ENCODE results near the gene GRM7. TPM values are rescaled to one million over a fixed set of nuclear protein-coding genes. Genes with fewer than 3 reads are reported as not detected.

GRM7 gene
- total and polyA plus RNA-seq, 2 of the 4 experiments (the other 2 are of a cell fraction), result not detected

DNA sequence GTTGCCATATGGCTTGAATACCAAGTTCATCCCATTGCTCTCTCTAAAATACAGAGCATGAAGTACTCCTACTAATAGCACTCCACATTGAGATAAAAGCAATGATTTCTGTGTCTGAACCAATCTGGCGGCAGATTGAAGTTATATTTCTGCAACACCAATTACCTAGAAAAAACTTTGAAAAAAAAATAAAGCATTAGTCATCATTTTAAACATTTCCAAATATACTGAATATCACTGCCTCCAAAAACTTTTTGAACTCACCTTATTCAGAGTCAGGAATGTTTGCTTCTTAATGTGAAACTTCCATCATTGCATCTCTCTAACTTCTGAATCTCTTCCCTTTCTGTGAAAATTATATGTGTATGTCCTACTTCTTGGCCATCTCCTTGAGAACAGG is 540.5 kb downstream of the GRM7 start:
- CTCF ChIA-PET, result no interaction called here
- no CpG with 5 or more reads among the region's 1 CpG for WGBS, 2 experiments (ENCODE audit: extremely low coverage in 2 of 2, insufficient read length in 1 of 2)
- Histone ChIP-seq H2BK5ac (ENCODE audit: low read depth, low read length, poor library complexity, severe bottlenecking) (no peak overlapping the region), H3K9ac (ENCODE audit: low read depth, low read length) (no peak overlapping the region), H3K27ac (ENCODE audit: insufficient read depth, low read length) (no peak overlapping the region), H3K4me2 (ENCODE audit: low read depth, low read length) (no peak overlapping the region), H3K9me3 (ENCODE audit: control insufficient read depth, insufficient read depth, low read length) (peaks cover 6% of the 10 kb centered on the region), H4K20me1 (ENCODE audit: insufficient read depth, low read length) (no peaks in the 10 kb centered on the region), H3K4me3 (ENCODE audit: insufficient read depth, low read depth, low read length) (no peak overlapping the region), H3K36me3 (ENCODE audit: control insufficient read depth, insufficient read depth, low read length) (no peaks in the 10 kb centered on the region), H3K56ac (ENCODE audit: extremely low read depth, insufficient read depth, low read length) (no peak overlapping the region), H3K4me1 (ENCODE audit: control insufficient read depth, insufficient read depth, low read length) (no peaks in the 10 kb centered on the region), H4K91ac (ENCODE audit: insufficient read depth, low read depth, low read length) (no peak overlapping the region), H2AFZ (replicated peaks; ENCODE audit: low read length, poor library complexity) (no peak overlapping the region), H3K79me1 (ENCODE audit: low read depth in 1 of 2, low read length in 2 of 2) (no peaks in the 10 kb centered on the region), H2AK9ac (replicated peaks; ENCODE audit: low read depth, low read length, poor library complexity) (no peak overlapping the region), H2BK20ac (ENCODE audit: low read depth, low read length) (no peak overlapping the region), H2BK15ac (ENCODE audit: low read depth, low read length) (no peak overlapping the region), H3K4ac (ENCODE audit: low read depth, low read length) (no peak overlapping the region), H3K18ac (ENCODE audit: low read depth, low read length) (no peak overlapping the region), H2AK5ac (ENCODE audit: low read depth, low read length) (no peak overlapping the region), H3K9me1 (ENCODE audit: insufficient read depth, low read length) (no peaks in the 10 kb centered on the region), H2BK120ac (ENCODE audit: low read depth, low read length) (no peak overlapping the region), H3K14ac (replicated peaks; ENCODE audit: low read depth, low read length) (no peak overlapping the region), H3K23ac (ENCODE audit: low read depth, low read length) (no peak overlapping the region), H4K8ac (ENCODE audit: low read depth in 2 of 2, low read length in 2 of 2) (no peak overlapping the region), H4K5ac (ENCODE audit: low read depth, low read length) (no peak overlapping the region), H3K27me3 (ENCODE audit: control insufficient read depth, insufficient read depth, low read length) (no peaks in the 10 kb centered on the region)
- TF ChIP-seq, protein P1, sequence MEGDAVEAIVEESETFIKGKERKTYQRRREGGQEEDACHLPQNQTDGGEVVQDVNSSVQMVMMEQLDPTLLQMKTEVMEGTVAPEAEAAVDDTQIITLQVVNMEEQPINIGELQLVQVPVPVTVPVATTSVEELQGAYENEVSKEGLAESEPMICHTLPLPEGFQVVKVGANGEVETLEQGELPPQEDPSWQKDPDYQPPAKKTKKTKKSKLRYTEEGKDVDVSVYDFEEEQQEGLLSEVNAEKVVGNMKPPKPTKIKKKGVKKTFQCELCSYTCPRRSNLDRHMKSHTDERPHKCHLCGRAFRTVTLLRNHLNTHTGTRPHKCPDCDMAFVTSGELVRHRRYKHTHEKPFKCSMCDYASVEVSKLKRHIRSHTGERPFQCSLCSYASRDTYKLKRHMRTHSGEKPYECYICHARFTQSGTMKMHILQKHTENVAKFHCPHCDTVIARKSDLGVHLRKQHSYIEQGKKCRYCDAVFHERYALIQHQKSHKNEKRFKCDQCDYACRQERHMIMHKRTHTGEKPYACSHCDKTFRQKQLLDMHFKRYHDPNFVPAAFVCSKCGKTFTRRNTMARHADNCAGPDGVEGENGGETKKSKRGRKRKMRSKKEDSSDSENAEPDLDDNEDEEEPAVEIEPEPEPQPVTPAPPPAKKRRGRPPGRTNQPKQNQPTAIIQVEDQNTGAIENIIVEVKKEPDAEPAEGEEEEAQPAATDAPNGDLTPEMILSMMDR (conservative IDR thresholded peaks at IDR 0.05; ENCODE audit: low read depth, low read length), result no peak
- peak; percentile 48 for TF ChIP-seq MAFK (IDR thresholded peaks at IDR 0.05; ENCODE audit: low read depth, low read length)
- POLR2A ChIA-PET (ENCODE audit: unreplicated experiment), result no interaction called here
- DNase-seq (no peak), ATAC-seq (ENCODE audit: low read depth) (no peak)
- intact Hi-C loops (cut with micrococcal nuclease), result no loop called here
- dilution Hi-C loops (cut with HindIII; ENCODE audit: low sequenced_read_pairs, unreplicated experiment), result no loop called here
- in situ Hi-C loops (cut with MboI; ENCODE audit: low sequenced_read_pairs), result no loop called here
- BruUV-seq (replicated peaks), result no TSS peak

All from IMR-90 (cell line).